Activated CD4-positive, CD25-positive, alpha-beta regulatory T cell treated with anti-CD3 and anti-CD28 coated beads, Interleukin-2, amount 50 U/mL, for 16 hours (primary cell): ENCODE results near the gene ALDH3A1.
A peak's percentile ranks its signal among the peaks of the same experiment; 100 is the strongest.

Experiments used
- DNase-seq: peaks from one replicate; pipeline ENCODE4 v3.0.0-alpha.2; 2020; ENCODE audit warnings: low read depth, low spot score

Gene ALDH3A1

DNA sequence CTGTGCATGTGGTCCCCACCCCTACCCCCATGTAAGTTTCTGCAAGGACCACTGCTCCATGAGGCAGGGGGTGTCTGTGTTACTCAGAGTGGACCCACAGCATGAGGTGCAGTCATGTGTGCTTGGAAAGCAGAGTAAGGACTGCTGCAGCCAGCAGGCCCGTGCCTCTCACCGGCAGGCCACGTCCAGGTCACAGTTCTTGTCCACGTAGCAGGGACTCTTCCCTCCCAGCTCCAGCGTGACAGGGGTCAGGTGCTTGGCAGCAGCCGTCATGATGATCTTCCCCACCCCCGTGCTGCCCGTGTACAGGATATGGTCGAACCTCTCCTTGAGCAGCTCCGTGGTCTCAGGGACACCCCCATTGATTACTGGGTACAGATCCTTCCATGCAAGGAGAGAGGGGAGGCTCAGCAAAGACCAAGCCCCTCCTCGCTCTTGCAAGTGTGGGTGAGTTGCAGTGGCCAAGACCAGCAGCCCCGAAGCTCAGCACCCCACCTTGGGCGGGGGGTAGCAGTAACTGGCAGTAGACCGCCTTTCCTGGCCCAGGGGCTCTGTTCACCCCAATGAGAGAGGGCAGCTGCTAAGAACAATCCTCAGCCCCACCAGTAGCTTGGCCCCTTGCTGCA, 6.2 kb downstream of the ALDH3A1 start:
- no peak for DNase-seq

DNA sequence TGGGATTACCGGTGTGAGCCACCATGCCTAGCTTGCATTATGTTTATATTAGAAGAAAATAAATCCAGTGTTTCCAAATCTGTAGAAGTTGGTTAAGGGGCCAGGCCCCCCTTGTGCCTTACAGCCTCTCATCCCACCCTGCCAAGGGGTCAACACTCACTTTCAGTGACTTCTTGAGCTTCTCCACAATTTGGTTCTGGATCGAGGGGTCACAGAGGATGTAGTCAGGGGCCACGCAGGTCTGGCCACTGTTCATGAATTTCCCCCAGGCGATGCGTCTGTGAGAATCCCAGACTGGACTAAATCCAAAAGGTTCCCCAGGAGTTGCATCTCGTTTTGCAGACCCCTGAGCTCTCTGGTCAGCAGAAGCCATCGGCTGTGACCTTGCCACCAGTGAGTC, 7.2 kb downstream of the ALDH3A1 start:
- DNase-seq: no peak

DNA sequence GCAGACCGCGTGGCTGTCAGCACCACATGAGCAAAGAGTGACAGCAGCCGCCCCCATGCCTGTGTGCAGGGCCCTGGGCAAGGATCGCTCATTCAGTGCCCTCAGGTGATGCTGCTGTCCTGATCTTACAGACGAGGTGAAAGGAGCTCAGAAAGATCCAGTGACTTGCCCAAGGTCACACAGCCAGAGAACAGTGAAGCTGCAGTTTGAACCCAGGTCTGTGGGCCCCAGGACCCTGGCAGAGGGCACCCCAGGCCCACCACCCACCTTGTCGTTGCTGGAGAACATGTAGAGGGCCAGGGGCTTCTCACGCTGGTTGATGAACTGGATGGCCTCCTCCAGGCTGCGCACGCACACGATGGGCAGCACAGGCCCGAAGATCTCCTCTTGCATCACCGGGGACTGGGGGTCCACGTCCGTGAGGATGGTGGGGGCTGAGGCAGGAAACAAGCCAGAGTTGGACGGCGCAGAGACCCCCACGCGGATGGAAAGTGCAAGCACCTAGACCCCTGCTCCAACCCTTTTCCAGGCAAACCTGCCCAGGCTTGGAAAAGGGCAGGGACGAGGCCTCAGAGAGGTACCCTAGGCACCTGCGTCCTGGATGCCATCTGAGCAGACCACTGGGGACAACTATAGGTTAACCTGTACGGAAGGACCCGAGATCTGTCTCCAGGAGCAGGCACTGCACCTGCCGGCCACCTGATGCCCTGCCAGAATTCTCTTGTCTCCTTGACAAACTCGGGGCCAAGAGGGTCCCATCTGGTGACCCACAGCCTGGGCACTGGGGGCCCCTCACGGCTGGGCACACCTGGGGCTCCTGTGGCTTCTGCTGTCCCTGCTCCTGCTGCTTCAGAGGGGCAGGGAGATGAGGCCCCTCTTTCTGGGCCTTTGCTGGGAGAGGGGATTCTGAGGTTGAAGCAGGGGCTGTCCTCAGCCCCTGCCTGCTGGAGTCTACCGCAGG, 8.6 kb downstream of the ALDH3A1 start:
- DNase-seq: no peak

DNA sequence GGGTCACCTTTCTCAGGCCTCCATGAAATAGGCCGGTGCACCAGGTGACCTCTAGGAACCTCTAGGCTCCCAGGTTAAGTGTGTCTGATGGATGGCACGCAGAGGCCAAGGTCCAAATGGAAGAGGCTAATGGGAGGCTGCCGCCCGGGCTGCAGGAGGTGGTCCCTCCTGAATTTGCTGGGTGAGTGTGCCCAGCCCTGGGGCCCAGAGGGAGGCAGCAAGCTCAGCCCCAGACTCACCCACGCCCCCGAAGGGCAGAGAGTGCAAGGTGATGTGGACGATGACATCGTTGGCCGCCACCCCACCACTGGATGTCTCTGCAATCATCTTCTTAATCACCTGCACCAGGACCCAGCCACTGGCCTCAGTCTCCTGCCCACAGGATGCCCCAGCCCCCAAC, 9.3 kb downstream of the ALDH3A1 start:
- no peak for DNase-seq

DNA sequence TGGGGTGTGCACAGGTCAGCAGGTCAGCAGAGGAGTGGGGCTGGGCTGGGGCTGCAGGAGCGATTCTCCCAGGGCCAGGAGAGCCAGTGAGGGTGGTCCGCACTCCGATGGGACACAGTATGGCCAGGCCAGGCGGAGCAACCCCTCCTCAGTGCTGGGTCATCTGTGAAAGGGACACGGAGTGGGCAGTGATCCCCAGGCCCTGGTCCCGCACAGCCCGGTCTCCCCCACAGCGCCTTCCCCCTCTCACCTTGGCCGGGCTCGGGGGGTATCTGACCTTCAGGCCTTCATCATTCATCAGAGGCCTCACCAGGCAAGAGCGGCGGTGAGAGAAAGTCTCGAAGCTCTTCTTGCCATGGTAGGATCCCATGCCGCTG, 10.0 kb downstream of the ALDH3A1 start:
- DNase-seq: no peak

DNA sequence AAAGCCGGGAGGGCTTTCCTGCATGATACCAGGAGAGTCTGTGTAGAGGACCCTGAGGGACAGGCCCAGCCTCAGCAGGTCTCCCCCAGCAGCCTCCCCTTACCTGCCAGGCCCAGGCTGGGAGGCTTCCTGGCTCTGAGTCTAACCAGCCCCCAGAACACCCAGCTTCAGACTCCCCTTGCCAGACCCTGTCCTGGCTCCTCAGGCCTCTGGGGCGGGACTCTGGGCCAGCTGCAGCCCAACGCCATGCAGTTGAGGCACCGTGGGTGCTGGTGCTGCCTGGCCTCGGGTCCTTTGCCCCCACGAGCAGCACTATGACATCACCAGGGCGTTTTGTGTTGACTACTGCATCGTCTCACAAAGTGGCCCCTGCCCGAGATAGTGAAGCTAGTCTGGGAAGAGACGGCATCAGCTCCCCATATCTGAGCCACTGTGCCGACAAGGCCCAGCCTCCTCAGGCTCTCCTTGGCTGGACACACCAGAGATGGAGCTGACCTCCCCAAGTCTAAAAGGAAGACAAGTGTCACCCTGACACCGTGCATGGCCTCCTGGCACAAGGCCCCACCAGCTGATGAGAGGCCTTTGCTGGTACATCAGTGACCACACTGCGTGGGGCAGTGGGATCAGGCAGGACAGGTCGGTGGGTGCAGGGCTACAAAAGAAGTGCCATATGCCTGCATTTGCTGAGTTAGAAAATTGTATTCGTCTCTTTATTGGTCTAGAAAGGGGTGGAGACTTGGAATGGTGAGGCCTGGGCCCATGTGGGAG, 10.6 kb downstream of the ALDH3A1 start:
- no peak for DNase-seq

DNA sequence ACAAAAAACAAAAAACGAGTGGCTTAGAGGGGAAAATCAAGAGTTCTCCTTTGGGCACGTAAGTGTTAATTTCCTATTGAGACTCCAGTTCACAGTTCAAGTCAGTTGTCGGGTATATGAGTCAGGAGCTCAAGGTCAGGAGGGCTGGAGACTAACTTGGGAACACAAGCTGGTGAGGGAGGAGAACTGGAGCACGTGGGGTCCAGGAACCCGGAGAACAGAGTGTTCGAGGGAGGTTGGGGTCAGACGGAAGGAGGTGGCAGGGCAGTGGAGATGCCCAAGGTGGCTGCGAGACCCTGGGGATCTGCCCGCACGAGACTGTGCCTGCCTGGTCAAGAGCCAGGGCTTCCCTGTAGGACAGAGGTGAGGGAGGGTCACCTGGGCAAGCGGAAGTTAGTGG, 12.0 kb downstream of the ALDH3A1 start:
- no peak for DNase-seq

DNA sequence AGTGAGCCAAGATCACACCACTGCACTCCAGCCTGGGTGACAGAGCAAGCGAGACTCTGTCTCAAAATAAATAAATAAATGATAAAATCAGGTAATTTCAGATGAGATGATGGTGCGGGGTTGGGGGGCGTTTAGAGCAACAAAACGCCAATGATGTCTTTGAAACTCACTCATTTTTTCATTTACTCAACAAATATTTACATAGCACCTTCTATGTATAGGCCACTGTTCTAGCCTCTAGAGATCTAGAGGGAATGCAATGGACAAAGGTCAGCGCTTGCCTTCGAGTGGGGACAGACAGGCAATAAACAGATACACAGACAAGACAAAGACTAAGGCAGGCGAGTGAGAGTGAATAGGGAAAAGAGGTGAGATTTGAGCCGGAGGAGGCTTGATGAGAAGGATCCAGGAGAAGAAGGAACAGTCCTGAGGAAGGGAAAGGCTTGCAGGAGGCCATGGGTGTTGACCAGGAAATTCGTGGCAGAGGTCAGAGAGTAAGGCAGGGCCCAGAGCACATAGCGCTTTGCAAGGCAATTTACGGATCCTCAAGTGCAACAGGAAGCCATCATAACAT, 14.1 kb downstream of the ALDH3A1 start:
- no peak for DNase-seq

DNA sequence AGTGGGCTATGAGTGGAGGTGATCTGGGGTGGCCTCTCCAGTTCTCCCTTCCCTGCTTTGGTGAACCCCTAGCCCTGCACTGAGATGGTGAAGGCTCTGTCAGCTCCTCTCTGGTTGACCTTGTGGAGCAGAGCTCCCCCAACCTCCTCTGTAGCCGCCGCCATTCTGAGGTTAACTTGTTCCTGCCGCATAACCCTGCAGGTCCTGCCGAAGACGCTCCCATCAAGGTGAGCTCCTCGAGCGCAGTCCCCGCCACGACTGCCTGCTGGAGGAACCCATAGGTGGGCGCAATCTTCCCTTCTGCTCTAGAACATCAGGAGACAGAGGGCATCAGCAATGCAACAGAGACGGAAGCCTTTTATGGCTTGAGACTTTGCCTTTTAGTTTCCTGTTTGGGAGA, 16.5 kb downstream of the ALDH3A1 start:
- no peak for DNase-seq

DNA sequence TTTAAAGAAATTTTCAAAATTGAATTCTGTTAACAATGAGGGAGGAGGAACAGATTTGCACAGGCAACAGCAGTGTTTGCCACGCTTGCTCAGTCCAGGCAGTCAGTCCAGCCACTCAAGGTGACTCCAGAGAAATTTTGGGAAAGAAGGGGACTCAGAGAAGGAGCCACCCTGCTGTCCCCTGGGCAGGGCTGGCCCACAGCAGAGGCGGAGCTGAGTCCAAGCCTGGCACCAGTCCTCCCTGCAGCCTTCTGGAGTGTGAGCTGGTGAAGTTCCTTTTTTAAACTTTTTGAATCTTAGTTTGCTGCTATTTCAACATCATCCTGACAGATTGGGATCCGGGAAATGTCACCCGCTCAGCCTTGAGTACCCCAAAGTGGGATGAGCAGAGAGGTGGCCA, 17.3 kb downstream of the ALDH3A1 start:
- no peak for DNase-seq

DNA sequence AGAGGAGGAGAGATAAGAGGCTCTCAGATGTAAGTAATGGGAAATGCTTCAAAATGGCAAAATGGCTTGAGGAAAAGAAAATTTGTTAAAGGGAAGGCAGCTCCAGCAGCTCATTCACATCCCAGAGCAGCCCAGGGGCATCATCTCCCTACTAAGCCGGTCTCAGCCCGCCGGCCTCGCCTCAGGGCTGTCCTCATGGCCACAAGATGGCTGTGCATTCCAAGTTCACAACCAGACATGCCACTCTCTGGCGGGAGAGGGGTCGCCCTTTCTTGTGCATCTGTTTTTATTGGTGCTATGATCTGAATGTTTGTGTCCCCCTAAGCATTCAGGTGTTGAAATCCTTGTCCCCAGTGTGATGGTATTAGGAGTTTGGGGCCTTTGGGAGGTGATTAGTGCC, 18.2 kb downstream of the ALDH3A1 start:
- no peak for DNase-seq

DNA sequence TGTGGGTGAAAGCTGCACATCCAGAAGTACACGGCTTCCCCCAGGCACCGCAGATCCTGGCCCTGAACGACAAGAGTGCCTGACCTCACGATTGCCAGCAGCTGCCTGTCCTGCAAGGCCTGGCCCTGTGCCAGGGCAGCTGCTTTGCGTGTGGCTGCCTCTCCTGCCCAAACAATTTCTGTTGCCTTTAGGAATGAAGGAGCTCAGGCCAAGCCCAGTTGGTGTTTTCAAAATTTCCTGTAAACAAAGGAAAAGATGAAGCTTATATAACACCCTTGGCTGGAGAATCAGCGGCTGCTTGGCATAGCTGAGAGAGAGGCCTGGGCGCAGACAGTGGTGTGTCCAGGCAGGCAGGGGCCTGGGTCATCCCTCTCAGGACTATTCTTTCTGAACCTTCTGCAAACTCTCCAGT, 20.0 kb downstream of the ALDH3A1 start:
- no peak for DNase-seq

DNA sequence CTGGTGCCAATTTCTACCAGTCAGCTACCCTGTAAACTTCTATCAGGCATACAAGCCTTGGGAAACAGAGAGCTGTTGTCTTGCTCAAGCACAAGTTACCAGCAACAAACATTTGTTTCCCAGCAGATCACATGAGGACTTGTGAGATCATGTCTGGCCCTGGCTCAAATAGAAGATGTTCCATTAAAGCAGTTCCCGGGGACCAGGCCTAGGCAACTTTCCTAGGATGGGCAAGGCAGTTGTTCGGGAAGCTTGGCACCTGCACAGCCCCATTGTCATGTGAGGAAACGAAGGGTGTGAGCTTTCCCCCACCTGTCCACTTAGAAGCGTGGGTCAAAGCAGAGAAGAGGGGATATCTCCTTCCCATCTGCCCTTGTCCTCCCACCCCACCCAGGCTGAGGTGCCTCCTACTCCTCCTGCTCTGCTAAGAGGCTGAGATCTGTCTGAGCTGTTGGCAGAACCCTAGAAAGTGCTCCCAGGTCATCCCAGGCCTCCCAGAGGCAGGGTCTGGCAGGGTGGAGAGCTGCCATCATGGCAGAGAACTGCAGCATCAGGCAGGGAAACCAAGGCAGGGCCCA, 20.5 kb downstream of the ALDH3A1 start:
- no peak for DNase-seq

DNA sequence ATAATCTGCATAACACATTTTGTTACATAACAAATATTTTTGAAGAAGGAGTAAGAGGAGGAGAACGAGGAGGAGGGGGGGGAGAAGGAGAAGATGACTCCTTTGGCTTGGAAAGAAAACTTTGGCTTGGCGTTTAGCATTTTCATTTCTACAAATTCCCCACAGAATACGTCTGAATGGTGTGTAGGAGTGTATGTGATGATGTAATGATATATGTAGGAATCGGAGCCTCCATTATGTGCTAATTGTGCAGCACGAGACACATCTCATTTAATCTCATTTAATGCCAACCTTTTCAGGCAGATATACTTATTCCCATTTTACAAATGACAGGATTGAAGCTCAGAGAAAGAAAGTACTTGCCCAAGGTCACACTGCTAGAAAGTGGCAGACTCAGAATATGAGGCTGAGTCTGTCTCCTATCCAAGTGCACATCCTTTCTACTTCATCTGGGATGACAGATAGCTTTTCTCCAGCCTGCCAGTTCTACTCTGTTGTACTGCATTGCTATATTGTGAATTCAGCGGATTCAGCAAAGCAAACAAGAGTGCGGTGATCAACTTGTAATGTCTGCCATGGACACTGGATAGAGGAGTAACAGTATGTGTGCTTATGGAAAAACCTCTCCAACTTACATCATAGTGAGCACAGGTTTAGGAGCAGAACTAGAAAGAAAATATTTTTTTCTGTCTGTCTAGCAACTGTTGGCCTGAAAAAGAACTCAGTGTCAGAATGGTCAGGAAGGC, 21.3 kb downstream of the ALDH3A1 start:
- no peak for DNase-seq

DNA sequence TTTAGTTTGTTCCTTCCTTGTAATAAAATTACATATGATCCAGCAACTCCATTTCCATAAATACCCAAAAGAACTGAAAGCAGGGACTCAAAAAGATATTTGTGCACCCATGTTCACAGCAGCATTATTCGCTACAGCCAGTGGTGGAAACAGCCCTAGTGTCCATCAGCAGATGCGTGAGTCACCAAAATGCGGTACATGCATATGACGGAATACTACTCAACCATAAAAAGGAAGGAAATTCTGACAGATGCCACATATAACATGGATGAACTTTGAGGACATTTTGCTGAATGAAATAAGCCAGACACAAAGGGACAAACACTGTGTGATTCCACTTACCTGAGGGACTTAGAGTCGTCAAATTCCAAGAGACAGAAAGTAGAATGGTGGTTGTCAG, 22.6 kb downstream of the ALDH3A1 start:
- DNase-seq: no peak

DNA sequence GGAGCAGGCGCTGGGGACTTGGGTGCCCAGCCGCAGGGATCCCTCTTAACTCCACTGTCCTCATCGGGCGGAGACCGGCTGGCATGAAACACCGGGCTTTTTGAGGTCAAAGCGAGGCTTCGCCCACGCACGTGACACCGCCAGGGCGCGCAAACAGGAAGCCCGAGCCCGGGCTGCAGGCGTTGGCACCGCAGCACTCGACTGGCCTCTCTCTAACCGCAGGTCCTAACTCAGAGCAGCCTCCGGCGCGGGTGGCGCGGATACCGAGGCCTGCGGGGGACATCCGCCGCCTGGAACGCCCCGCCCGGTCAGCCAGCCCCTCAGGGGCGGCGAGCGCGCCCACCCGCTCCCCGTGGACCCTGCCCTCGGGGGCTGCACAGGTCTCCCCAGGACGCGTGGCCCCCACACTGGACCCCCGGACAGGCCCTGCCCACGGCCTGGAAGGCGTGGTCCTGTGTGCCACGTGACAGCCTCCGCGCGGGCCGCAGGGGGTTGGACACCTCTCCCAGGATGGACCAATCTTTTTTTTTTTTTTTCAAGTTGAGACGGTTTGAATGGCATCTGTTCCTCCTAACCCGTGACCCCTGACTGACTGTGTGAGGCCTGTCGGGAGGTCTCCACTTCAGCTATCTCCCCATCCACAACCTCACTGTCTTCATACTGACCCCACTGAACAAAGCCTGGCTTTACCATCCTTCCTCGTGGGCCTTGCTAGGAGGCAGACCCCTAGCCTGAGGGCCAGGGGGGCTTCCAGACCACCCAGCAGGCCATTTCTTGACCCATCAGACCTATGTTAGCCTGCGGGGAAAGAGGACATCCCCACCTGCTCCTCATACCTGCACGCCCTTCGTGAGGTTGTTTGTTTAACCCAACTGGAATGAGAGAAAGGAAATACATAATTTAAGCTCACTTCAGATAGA, 23.3 kb downstream of the ALDH3A1 start:
- peak; percentile 3 for DNase-seq

DNA sequence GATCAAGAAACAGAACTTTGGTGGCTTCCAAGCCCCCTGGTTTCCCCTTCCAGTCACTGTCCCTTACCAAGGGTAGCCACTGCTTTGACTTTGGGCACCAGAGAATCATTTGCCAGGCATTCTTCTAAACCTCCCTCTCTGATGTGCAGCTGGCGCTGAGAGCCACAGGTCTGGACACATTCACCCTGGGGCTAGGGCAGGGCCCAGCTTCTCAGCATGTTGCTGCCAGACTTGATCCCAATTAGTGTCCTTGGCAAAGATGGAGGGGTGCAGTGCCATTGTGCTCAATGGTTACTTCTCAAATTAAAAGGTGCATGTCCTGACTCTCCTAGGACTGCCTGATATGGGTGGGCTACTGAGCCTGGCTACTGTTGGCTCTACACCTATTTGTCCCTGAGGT, 24.1 kb downstream of the ALDH3A1 start:
- no peak for DNase-seq

DNA sequence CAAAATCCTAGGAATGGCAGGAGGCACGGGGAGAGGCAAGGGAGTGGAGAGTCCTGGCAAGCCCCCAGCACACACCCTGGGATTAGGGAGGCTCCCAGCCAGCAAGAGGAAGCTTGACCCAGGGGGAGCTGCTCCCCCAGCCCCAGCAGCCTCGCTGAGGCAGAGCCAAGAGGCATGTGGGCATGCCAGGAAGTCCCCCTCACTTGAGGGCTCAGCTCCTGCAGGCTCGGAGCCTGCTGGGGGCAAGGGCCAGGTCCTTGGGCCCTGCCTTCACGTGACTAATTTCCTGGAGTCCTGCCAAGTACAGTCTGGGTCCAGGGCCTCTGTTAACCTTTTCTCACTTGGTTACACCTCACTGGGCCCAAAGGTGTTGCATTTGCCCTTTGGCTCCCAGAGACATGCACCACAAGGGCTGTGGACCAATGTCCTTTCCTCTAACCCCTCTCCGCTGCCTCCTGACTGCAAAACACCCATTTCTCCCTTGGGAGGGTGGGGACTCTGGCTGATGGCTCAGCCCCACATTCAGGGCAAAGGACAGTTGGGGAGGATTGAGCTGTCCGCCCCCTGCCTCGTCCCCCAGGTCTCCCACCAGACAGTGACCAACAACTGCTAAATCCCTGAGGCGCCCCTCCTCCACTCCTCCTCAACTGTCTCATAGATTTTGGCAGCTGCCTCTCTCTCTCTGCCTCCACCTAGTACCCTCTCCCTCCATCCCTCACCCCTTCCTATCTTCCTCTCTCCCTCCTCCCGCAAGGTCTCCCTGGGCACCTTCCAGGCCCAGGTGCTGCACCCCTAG, 27.3 kb downstream of the ALDH3A1 start:
- no peak for DNase-seq

DNA sequence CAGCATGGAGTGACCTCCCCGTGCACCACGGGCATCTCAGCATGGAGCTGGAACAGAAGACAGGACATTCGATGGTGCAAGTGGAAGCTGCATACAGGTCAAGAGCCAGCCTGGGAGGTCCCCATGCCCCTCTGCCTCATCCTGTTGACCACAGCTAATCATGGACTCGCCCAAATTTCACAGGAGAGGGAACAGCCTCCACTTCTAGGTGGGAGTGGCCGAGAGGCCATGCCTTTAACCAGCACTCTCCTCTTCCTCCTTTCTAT, 28.0 kb downstream of the ALDH3A1 start:
- DNase-seq: no peak
